Stimulated activated CD4-positive, alpha-beta T cell treated with anti-CD3 and anti-CD28 coated beads, TNF-alpha, amount 100 ng/mL, for 48 hours (primary cell): ENCODE measurements around the gene PLCD3.

Experiments used
- DNase-seq, 3 donors: peaks; one replicate each; pipeline ENCODE4 v3.0.0-alpha.2; 2020; ENCODE audit warnings: low read depth in 3 of 3

The PLCD3 gene

DNA sequence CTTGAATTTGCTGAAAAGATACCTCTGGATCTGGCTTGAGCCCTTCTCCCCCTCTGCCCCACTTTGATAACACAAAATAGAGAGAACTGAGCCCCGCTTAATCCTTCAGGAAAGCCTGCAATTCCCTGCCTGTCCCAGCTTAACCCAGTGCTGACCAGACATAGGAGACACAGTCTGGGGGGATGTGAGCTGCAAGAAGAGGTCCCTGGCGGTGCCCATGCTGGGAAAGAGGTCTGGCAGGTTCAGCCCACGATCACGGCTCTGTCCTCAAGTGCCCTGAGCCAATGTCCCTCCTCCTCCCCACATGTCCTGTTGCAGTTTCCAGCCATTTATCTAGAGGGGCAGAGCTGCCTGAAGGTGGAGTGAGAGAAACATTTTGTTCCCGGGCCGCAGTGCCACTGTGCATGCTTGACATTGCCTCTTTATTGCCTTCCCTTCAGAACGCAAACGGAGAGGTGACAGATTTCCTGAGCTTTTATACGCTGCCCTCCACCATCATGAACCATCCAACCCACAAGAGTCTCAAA is 29.0 kb downstream of the PLCD3 start:
- no peak for DNase-seq

DNA sequence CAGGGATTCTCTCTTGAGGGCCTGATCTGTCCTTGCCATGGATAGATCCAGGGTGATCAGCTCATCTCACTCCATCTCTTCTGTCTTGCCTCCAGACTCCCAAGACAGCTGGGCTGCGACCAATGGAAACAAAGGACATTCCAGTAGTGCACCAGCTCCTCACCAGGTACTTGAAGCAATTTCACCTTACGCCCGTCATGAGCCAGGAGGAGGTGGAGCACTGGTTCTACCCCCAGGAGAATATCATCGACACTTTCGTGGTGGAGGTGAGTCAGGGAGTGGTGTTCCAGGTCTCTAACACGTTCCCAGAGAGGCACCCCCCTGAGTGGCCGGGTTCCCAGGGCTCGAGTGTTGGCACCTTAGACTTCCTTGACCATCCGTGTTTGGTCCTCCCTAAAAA is 29.5 kb downstream of the PLCD3 start:
- no peak for DNase-seq

GRCh38 chr17:45101883-45102811 is 30.2 kb downstream of the PLCD3 start:
- DNase-seq = no peak

GRCh38 chr17:45101546-45101882 is 30.8 kb downstream of the PLCD3 start:
- no peak for DNase-seq

GRCh38 chr17:45098869-45099616 is 33.3 kb downstream of the PLCD3 start:
- DNase-seq = peak; percentile 46 to 75 (median 65)

DNA sequence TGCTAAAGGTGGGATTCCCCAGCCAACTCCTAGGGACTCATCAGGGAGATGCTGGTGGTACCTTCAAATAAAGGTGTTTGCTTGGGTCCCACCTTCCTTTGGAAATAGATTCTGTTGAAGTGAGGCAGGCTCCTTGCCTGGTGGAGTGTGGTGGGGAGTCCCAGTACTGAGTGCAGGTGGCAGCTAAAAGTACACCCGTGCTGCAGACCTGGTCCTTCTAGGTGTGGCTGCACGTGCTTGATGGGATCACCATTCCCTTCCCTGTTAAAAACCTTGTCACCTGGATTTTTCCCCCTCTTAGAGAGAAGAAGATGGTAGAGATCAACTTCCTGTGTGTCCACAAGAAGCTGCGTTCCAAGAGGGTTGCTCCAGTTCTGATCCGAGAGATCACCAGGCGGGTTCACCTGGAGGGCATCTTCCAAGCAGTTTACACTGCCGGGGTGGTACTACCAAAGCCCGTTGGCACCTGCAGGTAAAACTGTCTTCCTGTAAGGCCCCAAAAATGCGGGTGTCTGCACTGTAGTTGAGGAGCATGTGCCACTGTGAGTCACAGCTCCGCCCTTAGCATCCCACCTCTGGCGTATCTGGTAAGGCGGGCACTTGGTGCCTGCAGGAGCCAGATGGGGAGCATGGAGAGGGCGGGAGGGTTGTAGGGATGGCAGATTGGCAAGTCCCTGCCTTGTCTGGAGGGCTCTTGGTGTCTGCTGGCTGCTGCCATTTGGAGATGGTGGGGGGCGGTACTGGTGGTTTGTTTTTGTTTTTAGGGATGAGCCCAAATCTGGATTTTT is 34.0 kb downstream of the PLCD3 start:
- DNase-seq = no peak

GRCh38 chr17:45096926-45097325 is 35.4 kb downstream of the PLCD3 start:
- DNase-seq = no peak

DNA sequence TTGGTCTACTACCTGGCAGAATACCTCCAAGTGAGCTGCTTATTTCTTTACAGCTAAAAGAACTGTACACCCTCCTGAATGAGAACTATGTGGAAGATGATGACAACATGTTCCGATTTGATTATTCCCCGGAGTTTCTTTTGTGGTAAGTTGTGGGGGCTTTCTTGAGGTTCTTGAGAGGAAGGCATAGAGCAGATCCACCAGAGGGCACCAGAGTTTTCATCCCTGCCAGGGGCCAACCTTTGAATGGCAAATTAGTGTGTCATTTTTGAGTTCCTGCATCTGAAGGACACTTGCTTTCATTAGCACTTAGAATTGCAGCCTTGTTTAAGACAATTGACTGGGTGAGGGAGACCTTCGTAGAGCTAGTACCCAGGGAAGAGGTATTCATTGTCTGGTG is 36.2 kb downstream of the PLCD3 start:
- DNase-seq = no peak

- no peak for DNase-seq
Measured at GRCh38 chr17:45093444-45094110, 38.7 kb downstream of the PLCD3 start.

- no peak for DNase-seq
Measured at GRCh38 chr17:45092911-45093430, 39.3 kb downstream of the PLCD3 start.

GRCh38 chr17:45091778-45092425 is 40.4 kb downstream of the PLCD3 start:
- no peak for DNase-seq

GRCh38 chr17:45090711-45091110 is 41.6 kb downstream of the PLCD3 start:
- DNase-seq = no peak

DNA sequence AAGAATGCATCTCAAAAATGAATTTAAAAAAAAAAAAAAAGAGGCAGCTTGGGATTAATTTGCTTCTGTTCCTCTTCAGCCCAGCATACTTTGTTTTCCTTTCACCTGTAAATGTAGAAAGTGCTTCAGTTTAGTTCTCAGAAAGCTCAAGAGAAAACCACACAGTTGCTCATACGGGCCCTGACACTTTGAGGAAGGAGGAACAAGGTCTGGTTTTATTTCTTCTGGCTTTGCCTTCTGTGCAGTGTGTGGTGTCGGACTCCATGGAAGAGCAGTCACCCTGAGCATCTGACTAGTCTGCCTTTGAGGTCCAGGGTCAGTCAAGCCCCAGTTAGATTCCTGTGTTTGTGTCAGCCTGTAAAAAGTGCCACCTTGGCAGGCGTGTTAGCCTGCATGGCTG is 43.6 kb downstream of the PLCD3 start:
- no peak for DNase-seq

DNA sequence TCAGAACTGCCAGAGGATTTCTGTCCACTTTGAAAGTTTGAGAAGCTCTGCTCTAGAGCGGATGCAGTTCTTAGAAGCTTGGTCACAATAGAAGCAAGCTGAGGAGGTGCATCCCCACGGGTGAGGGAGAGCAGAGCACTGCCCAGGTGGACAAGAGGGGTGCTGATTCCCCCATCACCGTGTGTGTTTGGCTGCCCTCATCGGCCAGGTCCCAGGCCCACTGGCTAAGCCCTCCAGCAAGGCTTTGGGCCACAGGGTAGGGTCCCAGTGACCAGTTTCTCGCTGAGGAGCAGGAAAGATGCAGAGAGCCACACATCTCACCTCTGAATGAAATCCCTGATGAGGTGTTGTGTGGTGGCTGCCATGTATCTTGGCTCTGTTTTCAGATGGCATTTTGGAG is 44.3 kb downstream of the PLCD3 start:
- no peak for DNase-seq

- no peak for DNase-seq
Measured at GRCh38 chr17:45087504-45087975, 44.8 kb downstream of the PLCD3 start.

DNA sequence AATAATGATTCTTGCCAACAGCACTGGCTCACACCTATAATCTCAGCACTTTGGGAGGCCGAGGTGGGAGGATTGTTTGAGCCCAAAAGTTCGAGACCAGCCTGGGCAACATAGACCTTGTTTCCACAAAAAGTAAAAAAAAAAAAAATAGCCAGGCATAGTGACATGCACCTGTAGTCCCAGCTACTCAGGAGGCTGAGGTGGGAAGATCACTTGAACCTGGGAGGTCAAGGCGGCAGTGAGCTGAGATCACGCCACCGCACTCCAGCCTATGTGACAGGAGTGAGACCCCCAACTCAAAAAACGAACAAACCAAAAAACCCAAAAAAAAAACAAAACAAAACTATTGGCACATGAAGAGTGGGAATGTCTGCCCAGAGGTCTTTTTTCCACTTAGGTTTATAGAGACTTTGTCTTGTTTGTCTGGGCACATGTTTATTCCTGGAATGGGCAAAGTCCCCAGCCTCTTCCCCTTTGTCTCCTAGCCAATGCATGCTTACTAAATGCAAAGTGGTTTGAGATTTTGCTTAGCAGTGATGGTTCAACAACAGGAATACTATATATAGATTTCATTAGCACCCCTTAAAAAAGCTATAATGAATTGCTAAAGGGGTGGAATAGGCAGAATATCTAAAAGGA is 45.3 kb downstream of the PLCD3 start:
- no peak for DNase-seq

GRCh38 chr17:45086391-45086790 is 45.9 kb downstream of the PLCD3 start:
- no peak for DNase-seq

- DNase-seq = no peak
Measured at GRCh38 chr17:45081047-45081703, 51.1 kb downstream of the PLCD3 start.

GRCh38 chr17:45077643-45078042 is 54.7 kb downstream of the PLCD3 start:
- DNase-seq = no peak
